Measurements from ENCODE around the gene LZTR1. TPM values are rescaled to one million over a fixed set of nuclear protein-coding genes. Genes with fewer than 3 reads are reported as not detected.

The LZTR1 gene
- total and polyA plus RNA-seq, 10 of the 15 experiments (the other 5 are each of a cell fraction or from before 2014, with no cell fraction given): 0.82 to 50.3 (median 19.3) TPM

GRCh38 chr22:21012446-21013407, 30.6 kb downstream of the LZTR1 start:
- Histone ChIP-seq H3K4me3 (no peak overlapping the region), H3K27ac (ENCODE audit: control insufficient read depth, insufficient read depth) (no peak overlapping the region), H3K79me2 (ENCODE audit: control insufficient read depth, insufficient read depth, low read length) (no peaks in the 10 kb centered on the region), H3K4me2 (ENCODE audit: control insufficient read depth, insufficient read depth) (no peak overlapping the region), H2AFZ (ENCODE audit: control insufficient read depth, low read depth, low read length) (no peak overlapping the region), H4K20me1 (ENCODE audit: control insufficient read depth, insufficient read depth) (no peaks in the 10 kb centered on the region), H3K9me3 (replicated peaks; ENCODE audit: control insufficient read depth, insufficient read depth, low read length) (no peaks in the 10 kb centered on the region), H3K4me1 (ENCODE audit: control insufficient read depth, insufficient read depth, low read length) (peaks cover 7% of the 10 kb centered on the region), H3K9ac (ENCODE audit: control insufficient read depth, insufficient read depth, low read length) (no peak overlapping the region), H3K27me3 (replicated peaks in 1 of 2; ENCODE audit: control insufficient read depth in 2 of 2, insufficient read depth in 2 of 2, low read length in 1 of 2) (no peaks in the 10 kb centered on the region; a peak in 2 of 4 replicates), H3K36me3 (ENCODE audit: control insufficient read depth in 2 of 2, insufficient read depth in 2 of 2, low read length in 1 of 2) (no peaks in the 10 kb centered on the region)
- RAD21 ChIA-PET (ENCODE audit: unreplicated experiment): no interaction called here
- FAIRE-seq: no peak
- intact Hi-C loops (cut with micrococcal nuclease; ENCODE audit: unreplicated experiment) (no loop called here), in situ Hi-C loops (cut with MboI) (no loop called here)
- POLR2A ChIA-PET: interaction anchor here (1.3 kb wide), 1 partner anchor 10 kb away, joined by 4 read pairs; no protein-coding TSS in a partner anchor
- no peak for TF ChIP-seq PML (IDR thresholded peaks at IDR 0.05; ENCODE audit: low read length)
- TF ChIP-seq IKZF1 (conservative IDR thresholded peaks at IDR 0.05): no peak
- no peak for TF ChIP-seq JUNB (IDR thresholded peaks at IDR 0.05)
- no peak for TF ChIP-seq MYC (IDR thresholded peaks at IDR 0.05; ENCODE audit: insufficient read depth, insufficient read length, insufficient replicate concordance, low read length, severe bottlenecking)
- no peak for TF ChIP-seq EGR1 (IDR thresholded peaks at IDR 0.05; ENCODE audit: borderline replicate concordance in 1 of 2, low read depth in 2 of 2, low read length in 2 of 2)
- TF ChIP-seq CBX5 (IDR thresholded peaks at IDR 0.05; ENCODE audit: low read depth): no peak
- no peak for TF ChIP-seq NFYB (IDR thresholded peaks at IDR 0.05; ENCODE audit: insufficient read depth, low read depth, low read length)
- SMC1A ChIA-PET (ENCODE audit: uncharacterized antibody, unreplicated experiment): no interaction called here
- ATAC-seq: no peak
- no TSS peak for BruUV-seq (replicated peaks)
- CTCF ChIA-PET: interaction anchor here (0.8 kb wide), 1 partner anchor 9 kb away, joined by 3 read pairs; no protein-coding TSS in a partner anchor
- 65% methylated on average over 14 of the region's 14 CpGs for WGBS (ENCODE audit: insufficient coverage, insufficient replicate concordance, low lambda C conversion rate, missing lambda C conversion rate)
- no peak for DNase-seq (ENCODE audit: low read depth, low spot score)
